Colon (tissue), 2 donors: ENCODE measurements around the gene LRRC27.
"Not testable (repeated sequence)": the region's sequence is repeated elsewhere in the genome, so short reads cannot be mapped to it uniquely, and the experiment has no call there.

Experiments used
- FAIRE-seq: peaks from 2 replicates; lab custom pipeline; 2012; peaks lifted over from hg19 to GRCh38; lab: Jason Lieb, UNC
- donor health status: control.
- donor health status: control.

LRRC27 gene

DNA sequence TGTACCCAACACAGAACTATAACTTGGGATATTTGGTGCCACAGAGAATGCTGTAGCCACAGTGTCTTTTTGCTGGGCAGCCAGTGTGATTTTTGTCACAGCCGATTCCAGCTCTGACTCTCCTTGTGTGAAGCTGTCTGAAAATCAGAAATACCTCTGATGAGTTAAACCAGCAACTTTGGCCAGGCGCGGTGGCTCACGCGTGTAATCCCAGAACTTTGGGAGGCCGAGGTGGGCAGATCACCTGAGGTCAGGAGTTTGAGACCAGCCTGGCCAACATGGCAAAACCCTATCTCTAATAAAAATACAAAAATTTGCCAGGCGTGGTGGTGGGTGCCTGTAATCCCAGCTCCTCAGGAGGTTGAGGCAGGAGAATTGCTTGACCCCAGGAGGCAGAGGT is 5.9 kb downstream of the LRRC27 start:
- FAIRE-seq: not testable (repeated sequence)

DNA sequence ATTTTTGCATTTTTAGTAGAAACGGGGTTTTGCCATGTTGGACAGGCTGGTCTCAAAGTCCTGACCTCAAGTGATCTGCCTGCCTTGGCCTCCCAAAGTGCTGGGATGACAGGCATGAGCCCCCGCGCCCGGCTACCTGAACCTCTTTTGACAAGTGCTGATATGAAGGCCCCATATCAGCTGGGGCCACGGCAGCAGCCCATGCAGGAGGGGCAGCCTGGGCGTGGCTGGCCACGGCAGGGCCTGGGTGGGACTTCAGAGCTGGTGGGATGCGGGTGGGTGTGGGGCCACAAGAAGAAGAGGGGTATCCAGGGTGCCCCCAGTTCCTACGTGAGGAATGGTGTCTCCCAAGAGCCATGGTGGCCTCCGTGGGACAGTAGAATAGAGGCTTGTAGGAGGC is 6.9 kb downstream of the LRRC27 start:
- FAIRE-seq: no peak

DNA sequence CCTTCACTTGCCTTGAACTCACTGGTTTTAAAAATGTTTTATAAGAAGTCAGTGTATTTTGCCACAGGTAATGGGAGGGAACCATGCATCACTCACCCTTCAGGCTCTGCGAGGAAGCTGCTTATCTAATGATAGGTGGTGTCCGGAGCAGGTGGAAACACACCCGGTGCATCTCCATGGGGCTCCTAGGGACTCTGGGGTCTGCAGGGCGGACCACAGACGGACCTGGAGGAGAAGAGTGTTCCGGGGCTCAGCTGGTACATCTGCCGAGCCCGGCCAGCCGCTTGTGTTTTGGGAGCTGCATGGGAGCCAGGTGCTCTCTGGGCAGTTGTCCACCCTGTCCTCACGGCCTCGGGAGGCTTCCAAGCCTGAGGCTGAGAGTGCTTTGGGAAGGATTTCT is 7.3 kb downstream of the LRRC27 start:
- FAIRE-seq: no peak

DNA sequence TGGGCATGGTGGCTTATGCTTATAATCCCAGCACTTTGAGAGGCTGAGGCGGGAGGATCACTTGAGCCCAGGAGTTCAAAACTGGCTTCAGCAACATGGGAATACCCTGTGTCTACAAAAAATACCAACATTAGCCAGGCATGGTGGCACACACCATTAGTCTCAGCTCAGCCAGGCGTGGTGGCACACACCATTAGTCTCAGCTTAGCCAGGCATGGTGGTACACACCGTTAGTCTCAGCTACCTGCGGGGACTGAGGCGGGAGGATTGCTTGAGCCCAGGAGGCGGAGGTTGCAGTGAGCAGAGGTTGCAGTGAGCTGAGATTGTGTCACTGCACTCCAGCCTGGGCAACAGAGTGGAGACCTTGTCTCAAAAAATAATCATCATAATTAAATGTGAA is 9.0 kb downstream of the LRRC27 start:
- FAIRE-seq: no peak

DNA sequence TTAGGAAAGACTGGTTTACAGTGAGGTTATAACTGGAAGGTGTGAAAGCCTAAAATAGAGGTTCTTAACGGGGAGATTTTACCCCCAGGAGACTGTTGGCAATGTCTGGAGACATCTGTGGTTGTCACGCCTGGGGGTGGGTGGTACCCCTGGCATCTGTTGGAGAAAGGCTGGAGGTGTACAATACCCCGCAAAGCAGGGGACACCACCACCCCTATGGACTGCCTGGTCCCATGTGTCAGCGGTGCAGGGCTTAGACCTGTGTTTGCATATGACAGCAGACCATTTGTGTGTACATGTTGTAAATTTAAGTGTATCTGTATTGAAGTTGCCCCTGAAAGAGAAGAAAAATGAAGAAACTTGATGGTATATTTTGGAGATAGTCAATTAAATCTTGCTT is 9.8 kb downstream of the LRRC27 start:
- no peak for FAIRE-seq

DNA sequence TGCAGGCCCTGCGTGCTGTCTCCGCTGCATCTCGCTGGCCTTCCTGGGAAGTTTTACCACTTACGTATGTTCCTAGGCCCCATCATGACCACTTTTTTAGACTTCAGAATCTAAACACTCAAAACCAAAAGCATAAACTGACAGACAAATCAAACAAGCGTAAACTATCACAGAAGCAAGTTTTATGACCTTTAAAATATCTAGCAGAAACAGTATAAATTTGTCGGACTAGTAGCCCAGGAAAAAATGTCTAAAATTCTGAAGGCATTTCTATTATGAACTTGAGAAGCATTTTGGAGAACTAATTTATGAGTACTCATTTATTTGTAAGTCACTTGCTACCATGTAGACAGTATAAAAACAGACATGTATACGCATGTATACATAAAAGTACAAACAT is 10.6 kb downstream of the LRRC27 start:
- FAIRE-seq: no peak

DNA sequence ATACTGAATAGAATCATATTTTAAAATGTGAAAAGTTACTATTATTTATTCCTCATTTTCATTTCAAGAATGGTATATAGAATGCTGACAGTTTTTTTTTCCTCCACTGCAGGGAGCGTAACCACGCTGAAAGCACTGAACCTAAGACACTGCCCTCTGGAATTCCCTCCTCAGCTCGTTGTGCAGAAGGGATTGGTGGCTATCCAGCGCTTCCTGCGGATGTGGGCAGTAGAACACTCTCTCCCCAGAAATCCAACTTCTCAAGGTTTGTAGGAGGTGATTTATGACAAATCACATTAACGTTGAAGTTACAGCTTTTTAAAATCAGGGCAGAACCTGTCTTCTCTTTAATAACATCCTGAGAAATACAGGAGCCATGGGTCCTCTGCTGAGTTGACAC is 12.4 kb downstream of the LRRC27 start:
- FAIRE-seq: no peak

DNA sequence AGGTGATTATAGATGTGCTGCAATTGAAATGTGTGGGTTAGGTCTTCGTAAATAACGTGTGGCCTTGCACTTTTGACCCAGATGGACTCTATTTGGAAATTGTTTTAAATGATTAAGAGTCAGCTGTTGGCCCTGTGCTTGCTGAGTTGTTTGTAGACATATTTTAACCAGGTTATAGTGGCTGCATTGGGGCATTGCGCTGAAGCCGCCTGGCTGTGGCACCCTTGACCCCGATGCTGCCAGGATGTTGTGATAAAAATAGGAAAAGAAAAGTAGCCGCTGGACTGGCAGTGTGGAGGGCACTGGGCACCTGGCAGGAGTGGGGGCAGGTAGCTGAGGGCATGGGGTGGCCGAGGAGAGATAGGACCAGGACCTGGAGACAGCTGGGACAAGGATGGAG is 13.4 kb downstream of the LRRC27 start:
- no peak for FAIRE-seq

DNA sequence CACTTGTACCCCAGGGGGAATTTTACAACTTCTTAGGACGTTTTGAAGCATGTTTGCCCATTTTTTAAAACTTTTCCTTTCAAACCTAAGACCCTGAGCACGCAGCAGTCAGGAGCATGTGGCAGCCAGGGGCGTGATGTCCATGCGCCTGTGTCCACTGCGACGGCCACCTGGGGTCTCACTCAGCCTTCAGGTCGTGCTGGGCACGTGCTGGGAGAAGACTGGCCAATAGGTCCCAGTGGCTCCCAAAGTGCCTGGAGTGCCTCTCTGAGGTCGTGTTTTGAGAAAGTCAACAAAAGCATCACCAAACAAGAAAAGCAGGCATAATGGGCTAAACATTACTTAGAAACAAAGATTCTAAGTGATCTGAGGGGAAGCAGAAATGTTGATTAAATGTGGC is 14.8 kb downstream of the LRRC27 start:
- FAIRE-seq: no peak

DNA sequence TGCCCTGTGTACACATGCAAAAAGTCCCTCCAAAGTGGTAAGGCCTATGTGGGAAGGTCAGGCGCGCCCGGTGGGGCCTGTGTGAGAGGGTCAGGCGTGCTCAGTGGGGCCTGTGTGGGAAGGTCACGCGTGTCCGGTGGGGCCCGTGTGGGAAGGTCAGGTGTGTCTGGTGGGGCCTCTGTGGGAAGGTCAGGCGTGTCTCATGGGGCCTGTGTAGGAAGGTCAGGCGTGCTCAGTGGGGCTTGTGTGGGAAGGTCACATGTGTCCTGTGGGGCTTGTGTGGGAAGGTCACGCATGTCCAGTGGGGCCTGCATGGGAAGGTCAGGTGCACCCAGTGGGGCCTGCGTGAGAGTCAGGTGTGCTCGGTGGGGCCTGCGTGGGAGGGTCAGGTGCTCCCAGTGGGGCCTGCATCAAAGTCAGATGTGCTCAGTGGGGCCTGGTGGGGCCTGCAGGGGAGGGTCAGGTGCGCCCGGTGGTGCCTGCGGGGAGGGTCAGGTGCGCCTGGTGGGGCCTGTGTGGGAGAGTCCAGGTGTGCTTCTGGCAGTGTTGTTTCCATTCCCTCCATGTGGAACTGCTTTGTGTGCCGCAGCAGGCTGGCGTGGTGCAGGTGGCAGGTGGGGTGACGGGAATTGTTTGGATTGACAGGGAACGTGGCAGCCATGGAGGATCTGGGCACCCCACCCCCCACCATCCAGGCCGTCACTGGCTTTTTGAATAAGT is 15.4 kb downstream of the LRRC27 start:
- FAIRE-seq: no peak

DNA sequence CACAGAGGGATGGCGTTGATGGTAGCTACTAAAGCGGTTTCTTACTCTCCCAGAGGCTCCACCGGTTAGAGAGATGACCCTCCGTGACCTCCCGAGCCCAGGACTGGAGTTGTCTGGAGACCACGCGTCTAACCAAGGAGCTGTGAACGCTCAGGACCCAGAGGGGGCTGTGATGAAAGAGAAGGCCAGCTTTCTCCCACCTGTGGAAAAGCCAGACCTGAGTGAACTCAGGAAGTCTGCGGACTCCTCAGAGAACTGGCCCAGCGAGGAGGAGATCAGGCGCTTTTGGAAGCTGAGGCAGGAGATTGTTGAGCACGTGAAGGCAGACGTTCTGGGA is 15.9 kb downstream of the LRRC27 start:
- no peak for FAIRE-seq

DNA sequence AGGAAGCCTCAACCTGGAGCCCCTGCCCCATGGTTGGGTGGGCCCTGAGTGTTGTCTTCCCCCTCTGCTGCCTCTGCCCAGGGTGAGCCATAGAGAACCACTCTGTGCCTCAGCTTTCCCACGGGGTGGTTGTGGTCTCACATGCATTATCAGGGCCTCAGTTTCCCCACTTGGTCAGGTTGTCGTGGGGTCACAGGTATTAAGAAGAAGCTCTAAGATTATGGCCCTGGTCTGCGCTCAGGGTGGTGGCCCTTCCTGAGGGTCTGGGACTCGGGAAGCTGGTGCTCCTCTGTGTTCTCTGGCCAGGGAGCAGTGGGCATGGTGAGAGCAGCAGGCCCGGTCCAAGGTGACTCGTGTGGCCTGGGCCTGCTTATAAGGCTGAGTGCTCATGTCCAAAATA is 17.8 kb downstream of the LRRC27 start:
- FAIRE-seq: no peak

DNA sequence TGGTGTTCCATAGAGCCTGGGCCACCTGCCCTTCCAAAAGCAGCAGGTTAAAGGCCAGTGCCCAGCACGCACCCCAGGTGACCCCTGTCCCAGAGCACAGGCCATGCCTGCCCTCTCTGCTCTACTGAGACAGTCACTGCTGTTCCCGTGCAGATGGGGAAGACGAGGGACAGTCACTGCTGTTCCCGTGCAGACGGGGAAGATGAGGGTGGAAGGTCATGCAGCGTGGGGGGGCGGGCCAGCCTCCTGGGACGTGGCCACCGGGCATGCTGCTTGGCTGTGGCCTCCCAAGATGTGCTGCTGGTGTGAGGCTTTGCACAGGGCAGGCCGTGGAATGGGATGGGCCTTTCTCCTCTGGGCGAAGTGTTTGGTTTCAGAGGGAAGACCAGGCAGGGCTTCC is 18.4 kb downstream of the LRRC27 start:
- FAIRE-seq: no peak

DNA sequence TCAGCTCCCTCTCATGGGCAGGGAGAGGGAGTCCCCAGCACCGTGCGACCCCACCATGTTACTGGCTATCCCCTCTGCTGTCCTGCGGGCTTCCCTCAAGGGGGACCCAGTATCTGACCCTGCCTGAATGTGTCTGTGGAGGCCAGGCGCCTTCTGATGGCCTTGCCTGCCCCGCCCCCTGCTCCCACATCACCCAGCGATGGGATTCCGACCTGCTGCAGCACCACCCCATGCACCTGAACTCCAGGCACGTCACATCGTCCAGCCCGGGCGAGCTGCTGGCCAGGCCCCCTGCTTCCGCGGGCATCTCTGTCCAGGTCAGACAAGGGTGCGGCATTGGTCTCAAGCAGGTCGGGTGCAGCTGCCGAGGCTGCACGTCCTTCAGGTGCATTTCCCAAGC is 19.0 kb downstream of the LRRC27 start:
- FAIRE-seq: no peak

DNA sequence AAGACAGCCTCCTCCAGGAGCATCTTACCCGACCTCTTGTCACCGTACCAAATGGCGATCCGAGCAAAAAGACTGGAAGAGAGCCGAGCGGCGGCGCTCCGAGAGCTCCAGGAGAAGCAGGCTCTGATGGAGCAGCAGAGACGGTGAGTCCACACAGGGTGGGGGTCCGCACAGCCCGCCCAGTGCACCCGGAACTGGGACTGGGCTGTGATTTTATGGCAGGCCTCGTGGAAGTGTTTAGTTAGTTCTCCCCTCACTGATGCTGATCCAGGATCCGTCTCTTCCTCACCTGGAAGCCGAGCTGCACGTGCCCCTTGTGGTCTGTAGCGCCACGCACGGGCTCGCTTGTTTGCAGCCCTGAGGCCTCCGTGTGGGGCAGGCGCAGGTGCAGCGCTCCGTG is 19.6 kb downstream of the LRRC27 start:
- FAIRE-seq: no peak

DNA sequence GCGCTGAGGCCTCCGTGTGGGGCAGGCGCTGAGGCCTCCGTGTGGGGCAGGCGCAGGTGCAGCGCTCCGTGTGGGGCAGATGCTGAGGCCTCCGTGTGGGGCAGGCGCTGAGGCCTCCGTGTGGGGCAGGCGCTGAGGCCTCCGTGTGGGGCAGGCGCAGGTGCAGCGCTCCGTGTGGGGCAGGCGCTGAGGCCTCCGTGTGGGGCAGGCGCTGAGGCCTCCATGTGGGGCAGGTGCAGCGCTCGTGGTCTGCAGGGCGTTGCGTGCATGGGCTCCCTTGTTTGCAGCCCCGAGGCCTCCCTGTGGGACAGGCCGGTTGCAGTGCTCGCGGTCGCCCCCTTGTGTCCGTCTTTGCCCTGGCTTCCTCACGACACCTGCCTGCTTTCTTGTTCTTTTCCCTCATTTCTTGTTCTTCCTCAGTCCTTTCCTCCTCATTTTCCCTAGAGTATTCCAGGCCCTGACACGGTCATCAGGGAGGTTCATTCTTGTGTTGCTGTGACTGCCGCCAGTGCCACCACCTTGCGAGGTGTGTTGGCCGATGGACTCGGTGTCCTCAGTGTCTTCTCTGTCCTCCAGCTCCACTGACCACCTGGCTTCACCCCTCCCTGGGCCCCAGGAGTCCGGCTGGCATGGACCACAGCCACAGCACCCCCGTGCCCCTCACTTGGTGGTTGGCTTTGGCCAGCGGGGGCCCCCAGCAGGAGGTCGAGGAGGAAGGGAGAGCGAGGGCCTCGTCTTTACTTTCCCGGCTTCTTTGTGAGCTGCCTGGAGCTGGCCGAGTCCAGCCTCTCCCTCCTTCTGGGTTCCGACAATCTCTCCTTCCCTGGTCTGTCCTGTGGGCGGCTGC is 20.7 kb downstream of the LRRC27 start:
- not testable (repeated sequence) for FAIRE-seq

DNA sequence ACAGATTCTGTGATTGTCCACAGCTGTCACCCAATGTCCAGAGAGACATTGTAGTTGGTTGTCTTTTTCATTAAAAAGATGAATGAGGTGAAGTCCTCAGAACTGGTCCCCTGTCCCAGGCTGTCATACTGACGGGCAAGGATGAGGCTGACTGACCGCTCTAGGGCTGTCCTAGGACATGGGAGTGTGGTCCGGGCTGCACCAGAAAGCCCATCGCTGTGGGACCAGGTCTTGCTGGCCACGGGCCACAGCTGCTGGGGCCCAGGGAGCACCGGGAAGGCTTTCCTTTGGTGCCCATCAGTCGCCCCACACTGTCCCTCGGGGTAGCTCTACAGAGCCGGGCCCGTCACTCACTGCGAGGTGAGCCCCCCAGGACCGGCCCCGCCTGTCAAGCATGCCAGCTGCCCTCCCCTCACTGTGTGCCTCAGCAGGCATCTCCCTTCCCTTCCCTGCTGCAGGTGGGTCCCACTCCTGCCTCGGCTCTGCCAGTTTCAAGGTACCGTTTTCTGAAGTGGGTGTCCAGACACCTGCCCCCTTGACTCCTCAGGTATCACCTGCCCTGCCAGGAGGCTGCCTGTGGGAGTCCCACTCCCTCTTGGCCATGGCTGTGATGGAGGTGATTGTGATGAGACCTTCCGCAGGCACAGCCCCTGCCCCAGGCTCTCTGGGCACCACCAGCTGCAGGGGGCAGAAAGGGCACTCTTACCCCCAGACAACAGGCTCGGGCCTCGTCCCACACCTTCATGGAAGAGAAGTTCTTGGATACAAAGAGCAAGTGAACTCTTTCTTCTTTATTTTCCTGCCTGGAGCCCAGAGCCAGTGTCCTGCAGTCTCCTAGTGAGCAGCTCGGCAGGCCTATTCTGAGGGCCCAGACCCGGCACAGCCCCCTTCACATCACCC is 21.7 kb downstream of the LRRC27 start:
- no peak for FAIRE-seq

DNA sequence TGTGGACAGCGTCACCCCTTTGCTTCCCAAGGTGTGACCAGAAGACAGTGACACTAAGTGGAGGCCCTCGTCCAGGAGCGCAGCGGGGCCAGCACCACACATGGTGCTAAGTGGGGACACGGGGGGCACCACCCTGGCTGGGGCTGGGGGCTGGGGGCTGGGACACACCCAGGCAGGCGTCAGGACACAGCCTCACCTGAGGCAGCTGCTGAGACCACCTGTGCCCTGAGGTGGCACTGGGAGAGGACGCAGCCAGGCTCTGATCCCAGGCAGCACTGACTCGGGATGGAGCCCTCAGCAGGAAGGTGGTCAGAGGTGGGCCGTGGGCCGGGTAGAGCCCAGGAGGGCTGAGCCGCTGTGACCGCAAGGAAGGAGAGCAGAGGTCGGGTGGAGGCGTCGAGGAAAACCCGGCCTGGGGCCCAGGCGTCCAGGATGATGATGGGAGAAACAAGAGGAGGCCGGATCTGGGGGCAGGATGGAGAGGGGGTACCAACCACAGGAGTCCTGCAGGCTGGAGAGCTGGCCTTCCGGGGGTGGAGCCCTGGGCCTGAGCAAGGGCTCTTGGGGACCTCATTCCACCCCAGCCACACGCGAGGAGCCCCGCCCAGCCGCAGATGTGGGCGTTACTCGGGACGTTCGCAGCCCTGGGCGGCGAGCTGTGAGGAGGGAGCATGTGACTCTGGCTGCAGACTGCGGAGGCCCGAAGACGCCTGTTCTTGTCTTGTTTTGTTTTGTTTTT is 22.5 kb downstream of the LRRC27 start:
- no peak for FAIRE-seq

DNA sequence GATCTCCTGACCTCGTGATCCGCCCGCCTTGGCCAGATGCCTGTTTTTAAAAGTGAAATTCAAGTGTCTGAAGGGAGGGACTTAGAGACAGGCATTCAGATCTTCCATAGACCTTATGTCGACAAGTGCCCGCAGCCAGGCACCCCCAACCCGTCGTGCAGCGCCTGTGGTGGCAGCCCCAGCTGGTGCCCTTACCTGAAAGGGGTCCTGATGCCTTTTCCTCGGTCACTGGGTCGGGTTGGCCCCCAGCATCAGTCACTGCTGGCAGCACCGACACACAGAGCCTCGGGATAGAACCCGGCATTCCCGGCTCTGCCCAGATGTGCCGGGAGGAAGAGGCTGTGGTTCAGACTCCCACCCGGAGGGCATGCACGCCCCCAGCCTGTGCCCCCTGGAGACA is 23.3 kb downstream of the LRRC27 start:
- no peak for FAIRE-seq

DNA sequence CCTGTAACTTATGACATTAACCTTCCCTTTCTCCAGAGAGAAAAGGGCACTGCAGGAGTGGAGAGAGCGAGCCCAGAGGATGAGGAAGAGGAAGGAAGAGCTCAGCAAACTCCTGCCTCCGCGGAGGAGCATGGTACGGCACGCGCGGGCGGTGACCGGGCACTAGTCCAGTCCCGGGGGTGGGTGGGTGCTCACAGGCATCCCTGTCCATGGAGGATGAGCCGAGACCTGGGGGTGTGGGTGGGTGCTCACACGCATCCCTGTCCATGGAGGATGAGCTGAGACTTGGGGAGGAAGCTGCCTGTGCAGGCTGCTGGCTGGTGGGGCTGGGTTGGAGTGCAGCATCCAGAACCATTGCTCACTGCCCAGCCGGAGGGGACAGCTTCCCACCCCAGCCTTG is 23.8 kb downstream of the LRRC27 start:
- no peak for FAIRE-seq

DNA sequence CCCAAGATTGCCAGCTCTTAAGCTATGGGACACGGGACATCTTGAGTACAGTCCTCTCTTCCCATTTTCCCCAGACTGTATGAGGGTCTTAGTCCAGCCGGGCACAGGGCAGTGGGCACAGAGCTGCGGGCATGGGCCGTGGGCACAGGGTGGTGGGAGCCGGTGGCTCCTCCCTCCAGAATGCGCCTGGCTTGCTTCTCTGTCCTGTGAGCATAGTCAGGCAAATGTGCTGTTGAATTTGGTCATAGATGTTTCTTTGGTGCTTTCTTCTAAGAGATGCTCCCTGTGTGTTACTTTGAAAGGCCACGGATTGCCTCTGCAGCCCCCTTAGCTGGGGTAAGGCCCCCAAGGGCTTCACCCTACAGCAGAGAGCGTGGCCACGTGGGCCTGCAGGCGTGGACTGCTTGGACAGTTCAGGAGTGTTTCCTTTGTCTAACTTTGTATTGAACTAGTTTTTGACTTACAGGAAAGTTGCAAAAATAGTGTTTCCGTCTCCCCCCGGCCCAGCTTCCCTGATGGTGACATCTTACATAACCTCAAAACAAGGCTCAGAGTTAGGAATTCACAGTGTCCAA is 24.7 kb downstream of the LRRC27 start:
- no peak for FAIRE-seq
